Right kidney (tissue), 1 donor: ENCODE measurements around the gene ARMC12.

Experiments
- DNase-seq: peaks from one replicate; pipeline ENCODE4 v3.0.0-alpha.2; 2016

ARMC12 gene

GRCh38 chr6:35777356-35778102 is 40.7 kb downstream of the ARMC12 start:
- DNase-seq = no peak

GRCh38 chr6:35778437-35778836 is 41.6 kb downstream of the ARMC12 start:
- no peak for DNase-seq

- no peak for DNase-seq
These were observed 43.9 kb downstream of the ARMC12 start, which contains the start of gene CLPSL1 for GRCh38 chr6:35780719-35781118. Gene CLPSL1, plus strand, starts transcription at chr6:35781019. Its CDS starts 92 bp downstream, at chr6:35781111.

- no peak for DNase-seq
These were observed 44.5 kb downstream of the ARMC12 start for GRCh38 chr6:35781290-35781689.

DNA sequence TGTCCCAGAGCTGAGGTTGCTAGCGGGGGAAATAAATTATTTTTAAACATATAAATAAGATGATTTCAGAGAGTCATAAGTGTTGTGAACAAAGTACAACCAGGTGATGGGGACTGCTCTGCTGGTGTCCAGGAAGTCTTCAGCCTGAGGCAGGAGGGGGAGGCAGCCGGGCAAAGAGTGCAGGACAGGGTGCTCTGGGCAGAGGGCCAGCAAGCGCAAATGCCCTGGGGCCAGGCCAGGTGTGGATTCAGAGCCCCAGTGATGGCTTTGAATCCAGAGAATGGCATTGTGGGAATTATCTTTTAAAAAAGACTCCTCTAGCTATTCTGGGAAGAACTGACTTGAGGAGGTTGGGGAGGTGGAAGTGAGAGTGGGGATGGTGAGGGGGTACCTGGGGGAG is 45.6 kb downstream of the ARMC12 start:
- DNase-seq = no peak

DNA sequence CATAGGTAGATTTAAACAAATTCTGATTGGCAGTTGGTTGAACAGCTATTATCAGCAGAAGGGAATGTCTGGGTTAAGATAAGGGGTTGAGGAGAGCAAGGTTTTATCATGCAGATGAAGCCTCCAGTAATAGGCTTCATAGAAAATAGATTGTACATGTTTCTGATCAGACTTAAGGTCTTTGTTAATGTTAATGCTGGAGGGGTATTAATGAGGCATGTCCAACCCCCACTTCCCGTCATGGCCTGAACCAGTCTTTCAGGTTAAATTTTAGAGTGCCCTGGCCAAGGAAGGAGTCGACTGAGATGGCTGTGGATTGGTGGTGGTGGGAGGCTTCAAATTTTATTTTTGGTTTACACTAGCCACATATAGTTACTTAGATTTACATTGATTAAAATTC is 47.4 kb downstream of the ARMC12 start:
- no peak for DNase-seq

- no peak for DNase-seq
These were observed 49.4 kb downstream of the ARMC12 start for GRCh38 chr6:35786272-35786671.

- DNase-seq = peak; percentile 58
These were observed 50.0 kb downstream of the ARMC12 start for GRCh38 chr6:35786810-35787209.

GRCh38 chr6:35787266-35788218 is 50.7 kb downstream of the ARMC12 start:
- no peak for DNase-seq

DNA sequence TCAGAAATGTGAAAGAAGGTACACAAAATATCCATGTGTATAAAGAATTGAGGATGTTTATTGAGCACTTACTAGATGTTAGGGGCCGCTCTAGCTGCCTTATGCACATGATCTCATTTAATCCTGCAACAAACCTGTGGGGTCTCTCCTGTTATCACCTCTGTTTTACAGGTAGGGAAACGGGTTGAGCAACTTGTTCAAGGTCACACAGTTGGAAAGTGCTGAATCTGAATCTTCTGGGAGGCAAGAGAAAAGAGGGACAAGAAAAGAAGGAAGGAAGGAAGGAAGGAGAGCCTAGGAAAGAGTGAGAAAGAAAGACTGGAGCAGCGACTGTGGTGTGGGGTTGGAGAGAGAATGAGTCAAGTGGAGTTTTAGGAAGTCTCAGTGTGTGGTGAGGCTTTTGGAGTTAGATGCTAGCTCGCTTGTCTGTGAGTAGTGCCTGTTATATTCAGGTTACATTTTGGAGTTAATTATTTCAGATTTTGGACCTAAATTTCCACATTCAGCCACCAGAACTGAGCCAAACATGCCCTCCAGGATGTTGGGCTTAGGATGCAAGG is 51.7 kb downstream of the ARMC12 start:
- no peak for DNase-seq

DNA sequence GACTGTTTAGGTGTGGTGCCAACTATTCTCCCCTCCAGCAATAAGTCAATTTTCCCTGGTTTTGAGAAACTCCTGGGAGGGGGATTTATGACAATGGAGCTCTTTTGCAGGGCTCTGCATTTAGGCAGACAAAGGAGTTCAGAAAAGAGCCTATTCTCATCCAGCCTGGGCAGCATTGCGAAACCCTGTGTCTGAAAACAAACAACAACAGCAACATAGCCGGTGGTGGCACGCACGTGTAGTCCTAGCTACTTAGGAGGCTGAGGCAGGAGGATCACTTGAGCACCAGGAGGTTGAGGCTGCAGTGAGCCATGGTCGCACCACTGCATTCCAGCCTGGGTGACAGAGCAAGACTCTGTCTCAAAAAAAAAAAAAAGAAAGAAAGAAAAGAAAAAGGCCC is 53.9 kb downstream of the ARMC12 start:
- no peak for DNase-seq

GRCh38 chr6:35794536-35795452 is 58.0 kb downstream of the ARMC12 start:
- DNase-seq = no peak

DNA sequence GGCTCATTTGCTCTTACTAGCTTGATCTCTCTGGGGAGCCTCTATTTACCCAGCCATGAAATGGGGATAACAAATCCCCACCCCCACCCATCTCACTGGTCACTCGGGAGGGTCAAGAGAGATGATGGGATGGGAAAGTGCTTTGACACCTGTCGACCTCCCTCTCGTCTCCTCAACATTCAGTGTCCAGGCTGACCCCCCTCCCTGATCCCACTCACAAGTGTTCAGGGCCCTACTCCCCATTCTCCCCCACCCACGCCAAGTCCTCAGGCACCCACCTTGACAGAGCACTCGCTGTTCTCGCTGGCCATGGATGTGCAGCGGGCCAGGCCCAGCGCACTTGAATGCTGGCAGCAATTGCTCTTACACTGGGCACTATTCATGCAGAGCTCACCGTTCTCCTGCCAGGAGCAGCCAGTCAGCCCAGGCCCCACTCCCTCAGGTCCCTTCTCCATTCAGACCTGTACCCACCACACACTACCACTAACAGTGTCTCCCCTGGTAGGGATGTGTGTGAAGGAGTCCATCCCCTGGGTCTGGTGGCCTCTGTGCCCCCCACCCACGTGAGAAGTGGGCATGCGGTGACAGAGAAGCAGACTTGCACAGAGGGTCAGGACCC is 58.7 kb downstream of the ARMC12 start:
- DNase-seq = no peak

GRCh38 chr6:35796236-35796635 is 59.4 kb downstream of the ARMC12 start:
- no peak for DNase-seq

DNA sequence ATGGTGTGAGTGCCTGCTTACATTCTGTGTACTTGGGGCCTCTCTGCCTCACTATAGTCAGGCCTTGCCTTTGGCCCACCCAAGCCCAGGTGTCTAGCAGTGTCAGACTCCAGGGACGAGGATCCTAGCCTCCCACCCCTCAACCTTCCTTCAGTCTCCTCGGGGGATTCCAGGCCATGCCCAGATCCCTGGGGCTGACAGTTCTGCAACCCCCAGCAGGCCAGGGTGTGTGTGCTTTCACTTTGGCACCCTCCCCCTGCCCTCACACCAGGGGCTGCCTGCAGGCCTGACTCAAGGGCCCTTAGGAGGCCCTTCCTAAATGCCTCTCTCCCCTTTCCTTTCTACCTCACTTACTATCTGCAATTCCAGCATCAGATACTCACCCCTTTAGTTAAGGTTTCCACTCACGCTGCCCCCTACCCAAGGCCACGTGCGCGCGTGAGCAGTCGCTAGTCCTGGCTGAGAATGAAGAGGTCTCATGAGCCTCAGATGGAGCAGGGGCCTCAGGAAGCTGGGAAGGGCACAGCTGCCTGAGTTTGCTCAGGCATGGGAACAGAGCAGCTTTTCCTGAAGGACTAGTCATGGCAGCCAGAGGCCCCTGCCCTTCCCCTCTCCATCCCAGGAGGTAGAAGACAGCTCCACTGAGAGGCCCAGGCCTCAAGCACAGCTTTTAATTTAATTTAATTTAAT is 61.1 kb downstream of the ARMC12 start:
- DNase-seq = no peak
